CD4-positive, alpha-beta T cell (primary cell): ENCODE measurements around the gene MACROH2A1. TPM values are rescaled to one million over a fixed set of nuclear protein-coding genes. Genes with fewer than 3 reads are reported as not detected.

Experiments
- ATAC-seq: fragments of 200-7000 bp; cut with Tn5 transposase; one replicate; pipeline ENCODE4 v1.10.0; 2022; ENCODE audit warnings: mild to moderate bottlenecking; ENCODE audit not compliant: poor library complexity
- CTCF ChIA-PET: fragments of 350-600 bp; sonication (Branson Sonifier 250); formaldehyde crosslinking; loops from one replicate; lab custom pipeline; 2021; ENCODE audit warnings: antibody characterized with exemption, inconsistent platforms; lab: Charles Lee
- POLR2A ChIA-PET: fragments of 350-600 bp; sonication (Branson Sonifier 250); formaldehyde crosslinking; loops from one replicate; lab custom pipeline; 2021; ENCODE audit warnings: antibody characterized with exemption, inconsistent platforms; lab: Charles Lee
- DNase-seq, 14 experiments: peaks; one replicate each; pipeline ENCODE4 v3.0.0-alpha.2; 2013 to 2020; ENCODE audit warnings: mixed read lengths in 2 of 14
- H3K27ac ChIP-seq, 2 donors: one replicate each; pipeline versions ENCODE4 v1.5.1 to v1.7.0; 2013; ENCODE audit warnings: low read length in 2 of 2, low read depth in 1 of 2, mild to moderate bottlenecking in 1 of 2
- H3K27me3 ChIP-seq, 2 experiments: 1 replicate in 1 of 2; 2 replicates in 1 of 2; pipeline versions ENCODE4 v1.6.1 to v1.7.0; 2013; ENCODE audit warnings: low read length in 2 of 2, control low read depth in 1 of 2, mild to moderate bottlenecking in 1 of 2, moderate library complexity in 1 of 2; ENCODE audit not compliant: insufficient read depth in 2 of 2, control insufficient read depth in 1 of 2
- H3K36me3 ChIP-seq: one replicate; pipeline ENCODE4 v1.6.1; 2013; ENCODE audit warnings: low read length, control low read depth; ENCODE audit not compliant: insufficient read depth
- H3K4me1 ChIP-seq: one replicate; pipeline ENCODE4 v1.6.1; 2013; ENCODE audit warnings: low read length, control low read depth; ENCODE audit not compliant: insufficient read depth
- H3K4me3 ChIP-seq: one replicate; pipeline ENCODE4 v1.5.1; 2013; ENCODE audit warnings: mild to moderate bottlenecking, low read length, moderate library complexity
- H3K9me3 ChIP-seq, 2 experiments: 1 replicate in 1 of 2; 2 replicates in 1 of 2; pipeline versions ENCODE4 v1.6.1 to v1.7.0; 2013; ENCODE audit warnings: low read length in 2 of 2, mild to moderate bottlenecking in 2 of 2, control low read depth in 1 of 2, moderate library complexity in 1 of 2; ENCODE audit not compliant: control insufficient read depth in 1 of 2, insufficient read depth in 1 of 2
- H3K27ac Mint-ChIP-seq: one replicate; pipeline ENCODE4 v1.8.0; 2020; ENCODE audit warnings: mixed read lengths
- H3K27me3 Mint-ChIP-seq: one replicate; pipeline ENCODE4 v1.8.0; 2021; ENCODE audit warnings: mixed read lengths
- H3K36me3 Mint-ChIP-seq: one replicate; pipeline ENCODE4 v1.8.0; 2021; ENCODE audit warnings: low read depth, mixed read lengths
- H3K4me1 Mint-ChIP-seq: one replicate; pipeline ENCODE4 v1.8.0; 2021; ENCODE audit warnings: low read depth, mixed read lengths
- H3K4me3 Mint-ChIP-seq: one replicate; pipeline ENCODE4 v1.8.0; 2020; ENCODE audit warnings: mild to moderate bottlenecking, mixed read lengths
- H3K9me3 Mint-ChIP-seq: one replicate; pipeline ENCODE4 v1.8.0; 2020; ENCODE audit warnings: mixed read lengths
- CTCF ChIP-seq: fragments of 200-600 bp; IDR thresholded peaks from one replicate; pipeline ENCODE4 v1.8.0; 2022; ENCODE audit warnings: antibody characterized with exemption, mild to moderate bottlenecking
- intact Hi-C, 2 experiments: fragments of 100-400 bp; cut with DNase I in 1 of 2; cut with micrococcal nuclease in 1 of 2; formaldehyde crosslinking; loops; one replicate each; pipeline versions ENCODE4 v1.15.1 to v1.9.0; 2023 to 2025; cut with DNase I, micrococcal nuclease
- total RNA-seq, 174 experiments: library from RNA in 2 of 174; stranded (reverse) in 2 of 174; gene quantifications; one replicate each; pipeline ENCODE4 v1.2.3 and lab custom pipeline; 2021 to 2026

The MACROH2A1 gene
- total RNA-seq, 2 experiments from 2014 or later: 114 to 120 TPM

DNA sequence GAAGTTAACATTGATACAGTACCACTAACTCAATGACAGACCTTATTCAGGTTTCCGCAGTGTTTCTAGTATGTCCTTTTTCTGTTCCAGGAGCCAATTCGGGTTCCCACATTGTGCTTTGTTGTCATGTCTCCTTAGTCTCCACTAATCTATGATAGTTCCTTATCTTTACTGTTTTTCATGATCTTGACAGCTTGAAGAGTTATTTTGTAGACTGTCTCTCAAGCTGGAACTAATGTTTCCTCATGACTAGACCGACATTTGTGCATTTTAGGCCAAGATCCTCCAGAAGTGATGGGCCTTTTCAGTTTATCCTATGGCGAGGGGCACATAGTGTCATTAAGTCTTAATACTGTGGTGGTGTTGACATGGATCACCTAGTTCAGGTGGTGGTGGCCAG lies 104.2 kb downstream of the MACROH2A1 start:
- no peaks in the 10 kb centered on the region for H3K36me3 Mint-ChIP-seq
- peaks cover 59% of the 10 kb centered on the region for H3K27me3 Mint-ChIP-seq
- ChIA-PET CTCF (no interaction called here), POLR2A (no interaction called here)
- Histone ChIP-seq H3K9me3 (no peaks in the 10 kb centered on the region), H3K27ac (no peak overlapping the region), H3K4me3 (no peak overlapping the region), H3K36me3 (no peaks in the 10 kb centered on the region), H3K4me1 (no peaks in the 10 kb centered on the region), H3K27me3 (no peaks in the 10 kb centered on the region)
- ATAC-seq (no peak), DNase-seq (no peak)
- H3K4me3 Mint-ChIP-seq: no peak overlapping the region
- no peak for TF ChIP-seq CTCF
- intact Hi-C loops: no loop called here
- no peak overlapping the region for H3K27ac Mint-ChIP-seq
- H3K9me3 Mint-ChIP-seq: no peaks in the 10 kb centered on the region
- no peaks in the 10 kb centered on the region for H3K4me1 Mint-ChIP-seq

GRCh38 chr5:135289651-135290050 lies 109.4 kb downstream of the MACROH2A1 start:
- ATAC-seq (no peak), DNase-seq (no peak)
- POLR2A ChIA-PET: no interaction called here
- Mint-ChIP-seq H3K27me3 (peaks cover 52% of the 10 kb centered on the region), H3K4me1 (no peaks in the 10 kb centered on the region), H3K9me3 (no peaks in the 10 kb centered on the region), H3K27ac (no peak overlapping the region), H3K36me3 (no peaks in the 10 kb centered on the region), H3K4me3 (no peak overlapping the region)
- Histone ChIP-seq H3K27me3 (no peaks in the 10 kb centered on the region), H3K36me3 (no peaks in the 10 kb centered on the region), H3K27ac (no peak overlapping the region), H3K4me1 (no peaks in the 10 kb centered on the region), H3K9me3 (no peaks in the 10 kb centered on the region), H3K4me3 (no peak overlapping the region)
- TF ChIP-seq CTCF: no peak
- CTCF ChIA-PET: no interaction called here
- intact Hi-C loops: no loop called here

DNA sequence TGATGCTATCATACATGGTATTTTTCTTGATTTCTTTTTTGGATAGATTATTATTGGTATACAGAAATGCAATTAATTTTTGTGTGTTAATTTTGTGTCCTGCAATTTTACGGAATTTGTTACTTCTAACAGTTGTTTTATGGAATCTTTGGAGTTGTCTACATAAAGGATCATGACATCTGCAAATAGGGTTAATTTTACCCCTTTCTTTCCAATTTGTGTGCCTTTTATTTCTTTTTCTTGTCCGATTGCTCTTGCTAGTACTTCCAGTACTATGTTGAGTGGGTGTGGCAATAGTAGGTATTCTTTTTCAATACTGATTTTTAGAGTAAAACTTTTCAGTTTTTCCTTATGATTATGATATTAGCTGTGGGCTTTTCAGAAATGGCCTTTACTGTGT lies 111.5 kb downstream of the MACROH2A1 start:
- Histone ChIP-seq H3K27ac (no peak overlapping the region), H3K36me3 (no peaks in the 10 kb centered on the region), H3K9me3 (no peaks in the 10 kb centered on the region), H3K4me3 (no peak overlapping the region), H3K27me3 (no peaks in the 10 kb centered on the region), H3K4me1 (no peaks in the 10 kb centered on the region)
- Mint-ChIP-seq H3K27me3 (peaks cover 44% of the 10 kb centered on the region), H3K4me1 (no peaks in the 10 kb centered on the region), H3K27ac (no peak overlapping the region), H3K36me3 (no peaks in the 10 kb centered on the region), H3K9me3 (peaks cover 3% of the 10 kb centered on the region), H3K4me3 (no peak overlapping the region)
- no peak for DNase-seq
- TF ChIP-seq CTCF: no peak
- no peak for ATAC-seq
- ChIA-PET POLR2A (no interaction called here), CTCF (no interaction called here)
- intact Hi-C loops: no loop called here

Other genes with a start within 250 kb of the MACROH2A1 start
- gene DCANP1, start 48.1 kb upstream of the MACROH2A1 start, total RNA-seq: under 1 TPM in 1 of 2 experiments, not detected in 1; 0.08 TPM
- gene TIFAB, start 53.1 kb upstream of the MACROH2A1 start, total RNA-seq: under 1 TPM in 1 of 2 experiments, not detected in 1; 0.11 TPM
- not detected for gene NEUROG1, start 136.7 kb upstream of the MACROH2A1 start, total RNA-seq
- not detected for gene CXCL14, start 179.8 kb upstream of the MACROH2A1 start, total RNA-seq